IMR-90 (cell line): Measurements from ENCODE around the gene RIN1. TPM values are rescaled to one million over a fixed set of nuclear protein-coding genes. Genes with fewer than 3 reads are reported as not detected.

Source experiments
- ATAC-seq: fragments of 200-7000 bp; cut with Tn5 transposase; 2 replicates; pipeline ENCODE4 v1.9.1; 2020; ENCODE audit warnings: low read depth, mild to moderate bottlenecking, moderate library complexity
- BruUV-seq: library from RNA; stranded (reverse); fragments of 400-500 nt; replicated peaks from 2 replicates; lab custom pipeline; 2021; lab: Mats Ljungman, UMichigan
- CTCF ChIA-PET: fragments of 300-600 bp; formaldehyde crosslinking; extraction: SDS; loops from one replicate; lab custom pipeline; 2021; ENCODE audit warnings: antibody characterized with exemption; lab: Yijun Ruan, JAX
- POLR2A ChIA-PET: fragments of 300-600 bp; sonication (Branson Sonifier 250); formaldehyde crosslinking; loops from one replicate; lab custom pipeline; 2022; ENCODE audit warnings: antibody characterized with exemption; ENCODE audit not compliant: unreplicated experiment; lab: Charles Lee
- DNase-seq: peaks from one replicate; pipeline ENCODE4 v3.0.0; 2013
- H2AFZ ChIP-seq: replicated peaks from 2 replicates; pipeline ENCODE3; 2013; ENCODE audit warnings: low read length, mild to moderate bottlenecking; ENCODE audit not compliant: poor library complexity
- H2AK5ac ChIP-seq: 2 replicates; pipeline ENCODE4 v1.6.1; 2013; ENCODE audit warnings: low read depth, low read length, inconsistent platforms
- H2AK9ac ChIP-seq: replicated peaks from 2 replicates; pipeline ENCODE3; 2013; ENCODE audit warnings: mild to moderate bottlenecking, low read depth, low read length, moderate library complexity; ENCODE audit not compliant: poor library complexity
- H2BK120ac ChIP-seq: 2 replicates; pipeline ENCODE4 v1.6.1; 2013; ENCODE audit warnings: low read depth, low read length, inconsistent platforms
- H2BK15ac ChIP-seq: 3 replicates; pipeline ENCODE4 v1.6.1; 2013; ENCODE audit warnings: low read depth, low read length, inconsistent platforms
- H2BK20ac ChIP-seq: 2 replicates; pipeline ENCODE4 v1.6.1; 2013; ENCODE audit warnings: low read depth, mild to moderate bottlenecking, inconsistent platforms, low read length, moderate library complexity
- H2BK5ac ChIP-seq: 2 replicates; pipeline ENCODE4 v1.6.1; 2013; ENCODE audit warnings: mild to moderate bottlenecking, low read depth, low read length, inconsistent platforms; ENCODE audit not compliant: poor library complexity, severe bottlenecking
- H3K14ac ChIP-seq: replicated peaks from 2 replicates; pipeline ENCODE4 v1.6.1; 2013; ENCODE audit warnings: low read depth, low read length, inconsistent platforms
- H3K18ac ChIP-seq: 2 replicates; pipeline ENCODE4 v1.6.1; 2013; ENCODE audit warnings: low read depth, low read length, control low read depth
- H3K23ac ChIP-seq: 2 replicates; pipeline ENCODE4 v1.6.1; 2013; ENCODE audit warnings: low read depth, low read length, inconsistent platforms
- H3K27ac ChIP-seq: 2 replicates; pipeline ENCODE4 v1.5.1; 2013; ENCODE audit warnings: mild to moderate bottlenecking, control low read depth, low read length; ENCODE audit not compliant: insufficient read depth
- H3K27me3 ChIP-seq: 2 replicates; pipeline ENCODE4 v1.6.1; 2013; ENCODE audit warnings: low read length; ENCODE audit not compliant: control insufficient read depth, insufficient read depth
- H3K36me3 ChIP-seq: 2 replicates; pipeline ENCODE4 v1.6.1; 2013; ENCODE audit warnings: low read length, mixed read lengths; ENCODE audit not compliant: control insufficient read depth, insufficient read depth
- H3K4ac ChIP-seq: 2 replicates; pipeline ENCODE4 v1.6.1; 2013; ENCODE audit warnings: low read depth, low read length, inconsistent platforms
- H3K4me1 ChIP-seq: 2 replicates; pipeline ENCODE4 v1.6.1; 2013; ENCODE audit warnings: low read length, mixed read lengths; ENCODE audit not compliant: control insufficient read depth, insufficient read depth
- H3K4me2 ChIP-seq: 2 replicates; pipeline ENCODE4 v1.6.1; 2013; ENCODE audit warnings: low read depth, mild to moderate bottlenecking, control low read depth, low read length, moderate library complexity
- H3K4me3 ChIP-seq: 2 replicates; pipeline ENCODE4 v1.5.1; 2013; ENCODE audit warnings: low read depth, mild to moderate bottlenecking, control low read depth, low read length, moderate library complexity; ENCODE audit not compliant: insufficient read depth
- H3K56ac ChIP-seq: 2 replicates; pipeline ENCODE4 v1.6.1; 2013; ENCODE audit warnings: low read length, inconsistent platforms; ENCODE audit not compliant: insufficient read depth; ENCODE audit errors: extremely low read depth
- H3K79me1 ChIP-seq, 2 experiments: 2 replicates each; pipeline ENCODE4 v1.6.1; 2013; ENCODE audit warnings: low read length in 2 of 2, inconsistent platforms in 1 of 2, low read depth in 1 of 2
- H3K9ac ChIP-seq: 2 replicates; pipeline ENCODE4 v1.6.1; 2013; ENCODE audit warnings: low read depth, low read length, control low read depth
- H3K9me1 ChIP-seq: 2 replicates; pipeline ENCODE4 v1.6.1; 2013; ENCODE audit warnings: low read length, inconsistent platforms; ENCODE audit not compliant: insufficient read depth
- H3K9me3 ChIP-seq: 2 replicates; pipeline ENCODE4 v1.6.1; 2013; ENCODE audit warnings: low read length; ENCODE audit not compliant: control insufficient read depth, insufficient read depth
- H4K20me1 ChIP-seq: 2 replicates; pipeline ENCODE4 v1.6.1; 2013; ENCODE audit warnings: low read length, inconsistent platforms; ENCODE audit not compliant: insufficient read depth
- H4K5ac ChIP-seq: 2 replicates; pipeline ENCODE4 v1.6.1; 2013; ENCODE audit warnings: mild to moderate bottlenecking, low read depth, low read length, control low read depth
- H4K8ac ChIP-seq, 2 experiments: 2 replicates each; pipeline ENCODE4 v1.6.1; 2013; ENCODE audit warnings: low read depth in 2 of 2, low read length in 2 of 2, control low read depth in 1 of 2, inconsistent platforms in 1 of 2
- H4K91ac ChIP-seq: 2 replicates; pipeline ENCODE4 v1.6.1; 2013; ENCODE audit warnings: low read depth, low read length, inconsistent platforms; ENCODE audit not compliant: insufficient read depth
- FOS ChIP-seq: fragments of 150-350 bp; IDR thresholded peaks from 2 replicates; pipeline ENCODE4 v1.6.1; 2016; ENCODE audit warnings: low read depth, low read length
- MAFK ChIP-seq: IDR thresholded peaks from 2 replicates; pipeline ENCODE4 v1.6.1; 2012; ENCODE audit warnings: low read depth, low read length, improper control_type of control experiment
- MAZ ChIP-seq: IDR thresholded peaks from 2 replicates; pipeline ENCODE4 v1.6.1; 2012; ENCODE audit warnings: low read depth, mild to moderate bottlenecking, low read length, improper control_type of control experiment, moderate library complexity, borderline replicate concordance
- MXI1 ChIP-seq: IDR thresholded peaks from 2 replicates; pipeline ENCODE4 v1.6.1; 2012; ENCODE audit warnings: low read depth, mild to moderate bottlenecking, low read length, moderate library complexity, borderline replicate concordance
- NFE2L2 ChIP-seq: fragments of 150-350 bp; IDR thresholded peaks from 2 replicates; pipeline ENCODE4 v1.6.1; 2016; ENCODE audit warnings: low read depth, mild to moderate bottlenecking, low read length
- RAD21 ChIP-seq: IDR thresholded peaks from 2 replicates; pipeline ENCODE4 v1.6.1; 2012; ENCODE audit warnings: low read length, improper control_type of control experiment
- RCOR1 ChIP-seq: IDR thresholded peaks from 2 replicates; pipeline ENCODE4 v1.6.1; 2012; ENCODE audit warnings: mild to moderate bottlenecking, low read length, improper control_type of control experiment; ENCODE audit not compliant: insufficient replicate concordance
- RFX5 ChIP-seq: IDR thresholded peaks from 2 replicates; pipeline ENCODE4 v1.8.0; 2012; ENCODE audit warnings: low read depth, mild to moderate bottlenecking, low read length, moderate library complexity
- SMC3 ChIP-seq: fragments of 150-350 bp; IDR thresholded peaks from 2 replicates; pipeline ENCODE4 v1.6.1; 2016; ENCODE audit warnings: low read depth, mild to moderate bottlenecking, antibody characterized with exemption, low read length, moderate library complexity
- WGBS, 2 experiments: methylation state at CpG; one replicate each; pipeline versions ENCODE4 v1.1.5 to v1.1.7; 2013; ENCODE audit warnings: missing lambda C conversion rate in 2 of 2; ENCODE audit not compliant: insufficient read length in 1 of 2; ENCODE audit errors: extremely low coverage in 2 of 2; 5-methylcytosine and 5-hydroxymethylcytosine counted together
- dilution Hi-C: fragments of 300-500 bp; cut with HindIII; formaldehyde crosslinking; loops from one replicate; pipeline ENCODE4 v1.14.3; 2018; ENCODE audit warnings: low sequenced_read_pairs; ENCODE audit not compliant: unreplicated experiment
- in situ Hi-C: fragments of 300-500 bp; cut with MboI; formaldehyde crosslinking; loops from 3 replicates; pipeline ENCODE4 v1.14.3; 2019; ENCODE audit warnings: low sequenced_read_pairs, inconsistent platforms, mixed read lengths
- intact Hi-C: fragments of 100-400 bp; cut with micrococcal nuclease; formaldehyde crosslinking; loops from 2 replicates; pipeline ENCODE4 v1.10.0; 2022
- polyA plus RNA-seq, 3 experiments: library from polyadenylated mRNA; depleted of rRNA; stranded (reverse); fragments of >200 nt; gene quantifications; 2 replicates each; pipeline ENCODE4 v1.2.3, GENCODE V29; 2012; ENCODE audit warnings: low replicate concordance in 1 of 3
- total RNA-seq: library from RNA; depleted of rRNA; stranded (reverse); fragments of >200 nt; gene quantifications from 2 replicates; pipeline ENCODE4 v1.2.3, GENCODE V29; 2012
- TF ChIP-seq, protein P1 (sequence below): conservative IDR thresholded peaks from 2 replicates; pipeline ENCODE4 v1.5.1; 2012; ENCODE audit warnings: mild to moderate bottlenecking, low read depth, low read length, improper control_type of control experiment
- TF ChIP-seq, protein P2 (sequence below): fragments of 150-350 bp; IDR thresholded peaks from 2 replicates; pipeline ENCODE4 v1.6.1; 2016; ENCODE audit warnings: low read depth, mild to moderate bottlenecking, low read length, moderate library complexity, borderline replicate concordance
- TF ChIP-seq, protein P3 (sequence below): fragments of 150-350 bp; IDR thresholded peaks from 2 replicates; pipeline ENCODE4 v1.6.1; 2017; ENCODE audit warnings: mild to moderate bottlenecking, antibody characterized with exemption, low read length, low read depth

The RIN1 gene
- total and polyA plus RNA-seq, 2 of the 4 experiments (the other 2 are of a cell fraction), result 9.9 to 20.8 TPM

DNA sequence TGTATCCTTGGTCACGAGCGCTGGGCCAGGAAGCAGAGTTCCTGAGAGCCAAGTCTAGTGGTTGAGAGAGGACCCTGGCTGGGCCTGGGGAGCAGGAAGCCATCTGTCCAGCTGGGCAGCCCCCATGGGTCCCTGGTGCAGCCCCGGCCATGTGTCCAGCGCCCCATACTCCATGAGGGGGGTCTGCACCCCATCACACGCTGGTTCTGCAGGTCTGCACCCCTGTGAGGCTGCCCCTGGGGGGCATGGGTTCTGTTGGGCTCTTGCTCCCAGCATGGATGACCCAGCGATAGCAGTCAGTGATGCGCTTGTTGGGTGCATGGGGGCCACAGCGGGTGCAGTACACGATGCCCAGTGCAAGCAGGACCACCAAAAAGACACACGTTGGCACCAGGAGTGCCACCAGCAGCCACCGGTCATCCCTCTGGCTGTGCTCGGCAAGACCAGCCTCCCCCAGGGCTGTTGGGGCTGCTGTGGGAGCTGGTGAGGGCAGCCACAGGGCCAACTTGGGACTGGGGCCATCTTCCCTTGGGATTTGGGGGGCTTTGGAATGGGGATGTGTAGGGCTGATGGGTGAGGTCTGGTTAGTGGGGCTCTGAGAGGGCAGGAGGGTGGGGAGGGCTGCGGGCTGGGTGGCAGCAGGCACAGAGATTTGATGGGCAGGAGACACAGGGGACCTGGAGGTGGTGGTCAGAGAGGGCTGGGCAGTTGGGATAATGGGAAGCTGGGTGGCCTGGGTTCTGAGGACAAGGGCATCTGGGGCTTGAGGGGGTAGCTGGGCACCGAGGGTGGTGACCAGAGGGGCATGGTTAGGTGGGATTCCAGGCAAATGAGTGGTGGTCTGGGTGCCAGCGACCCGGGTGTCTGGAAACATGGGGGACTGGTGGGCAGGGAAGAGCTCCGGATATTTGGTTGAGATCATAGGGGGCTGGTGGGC lies 21.4 kb downstream of the RIN1 start:
- peak overlapping the region; percentile 72 for H3K4me3 ChIP-seq
- ATAC-seq (no peak), DNase-seq (no peak)
- H2BK20ac ChIP-seq, result peak overlapping the region; percentile 32; the same call in 1 of the 2 replicates
- peak overlapping the region; percentile 81 for H2AFZ ChIP-seq
- peak overlapping the region; percentile 81 for H3K4ac ChIP-seq
- no peaks in the 10 kb centered on the region for H3K36me3 ChIP-seq
- dilution Hi-C loops (no loop called here), intact Hi-C loops (no loop called here), in situ Hi-C loops (no loop called here)
- H2AK5ac ChIP-seq, result peak overlapping the region; percentile 77; the same call in 1 of the 2 replicates
- H2BK15ac ChIP-seq, result 0 out of 3 replicates have a peak overlapping the region, but pooled peaks have one; percentile 69
- H4K8ac ChIP-seq, result peak overlapping the region; percentile 67 to 74; a peak in 2 of 4 replicates
- H3K9me3 ChIP-seq, result no peaks in the 10 kb centered on the region
- peak overlapping the region; percentile 93 for H2AK9ac ChIP-seq
- POLR2A ChIA-PET, result interaction anchor here (2.9 kb wide), 1 partner anchor 12 kb away, joined by 18 read pairs; no protein-coding TSS in a partner anchor
- H3K23ac ChIP-seq, result peak overlapping the region; percentile 90
- H3K9me1 ChIP-seq, result peaks cover 11% of the 10 kb centered on the region
- H3K9ac ChIP-seq, result peak overlapping the region; percentile 95
- H3K4me1 ChIP-seq, result peaks cover 32% of the 10 kb centered on the region
- CTCF ChIA-PET, result no interaction called here
- H4K5ac ChIP-seq, result peak overlapping the region; percentile 90; the same call in 1 of the 2 replicates
- H3K4me2 ChIP-seq, result peak overlapping the region; percentile 85
- 43% methylated on average over 13 of the region's 17 CpGs; no CpG with 5 or more reads in 1 of the 2 experiments for WGBS, 2 experiments
- peak overlapping the region; percentile 89; the same call in 1 of the 2 replicates for H2BK120ac ChIP-seq
- peaks cover 39% of the 10 kb centered on the region for H4K20me1 ChIP-seq
- H4K91ac ChIP-seq, result peak overlapping the region; percentile 24
- H3K56ac ChIP-seq, result peak overlapping the region; percentile 67; the same call in 1 of the 2 replicates
- peaks cover 0 to 42% of the 10 kb centered on the region in 2 experiments; a peak in 2 of 4 replicates for H3K79me1 ChIP-seq
- no peaks in the 10 kb centered on the region for H3K27me3 ChIP-seq
- peak overlapping the region; percentile 77 for H2BK5ac ChIP-seq
- H3K27ac ChIP-seq, result peak overlapping the region; percentile 93
- TSS peak; percentile 79 for BruUV-seq
- peak overlapping the region; percentile 94 for H3K14ac ChIP-seq
- H3K18ac ChIP-seq, result peak overlapping the region; percentile 35; the same call in 1 of the 2 replicates
- no peak for TF ChIP-seq RAD21
- no peak for TF ChIP-seq FOS
- no peak for TF ChIP-seq SMC3
- TF ChIP-seq RFX5, result no peak
- no peak for TF ChIP-seq MXI1
- no peak for TF ChIP-seq MAFK
- TF ChIP-seq RCOR1, result no peak
- TF ChIP-seq, protein P1, sequence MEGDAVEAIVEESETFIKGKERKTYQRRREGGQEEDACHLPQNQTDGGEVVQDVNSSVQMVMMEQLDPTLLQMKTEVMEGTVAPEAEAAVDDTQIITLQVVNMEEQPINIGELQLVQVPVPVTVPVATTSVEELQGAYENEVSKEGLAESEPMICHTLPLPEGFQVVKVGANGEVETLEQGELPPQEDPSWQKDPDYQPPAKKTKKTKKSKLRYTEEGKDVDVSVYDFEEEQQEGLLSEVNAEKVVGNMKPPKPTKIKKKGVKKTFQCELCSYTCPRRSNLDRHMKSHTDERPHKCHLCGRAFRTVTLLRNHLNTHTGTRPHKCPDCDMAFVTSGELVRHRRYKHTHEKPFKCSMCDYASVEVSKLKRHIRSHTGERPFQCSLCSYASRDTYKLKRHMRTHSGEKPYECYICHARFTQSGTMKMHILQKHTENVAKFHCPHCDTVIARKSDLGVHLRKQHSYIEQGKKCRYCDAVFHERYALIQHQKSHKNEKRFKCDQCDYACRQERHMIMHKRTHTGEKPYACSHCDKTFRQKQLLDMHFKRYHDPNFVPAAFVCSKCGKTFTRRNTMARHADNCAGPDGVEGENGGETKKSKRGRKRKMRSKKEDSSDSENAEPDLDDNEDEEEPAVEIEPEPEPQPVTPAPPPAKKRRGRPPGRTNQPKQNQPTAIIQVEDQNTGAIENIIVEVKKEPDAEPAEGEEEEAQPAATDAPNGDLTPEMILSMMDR, result no peak
- TF ChIP-seq, protein P2, sequence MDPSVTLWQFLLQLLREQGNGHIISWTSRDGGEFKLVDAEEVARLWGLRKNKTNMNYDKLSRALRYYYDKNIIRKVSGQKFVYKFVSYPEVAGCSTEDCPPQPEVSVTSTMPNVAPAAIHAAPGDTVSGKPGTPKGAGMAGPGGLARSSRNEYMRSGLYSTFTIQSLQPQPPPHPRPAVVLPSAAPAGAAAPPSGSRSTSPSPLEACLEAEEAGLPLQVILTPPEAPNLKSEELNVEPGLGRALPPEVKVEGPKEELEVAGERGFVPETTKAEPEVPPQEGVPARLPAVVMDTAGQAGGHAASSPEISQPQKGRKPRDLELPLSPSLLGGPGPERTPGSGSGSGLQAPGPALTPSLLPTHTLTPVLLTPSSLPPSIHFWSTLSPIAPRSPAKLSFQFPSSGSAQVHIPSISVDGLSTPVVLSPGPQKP, result no peak
- TF ChIP-seq MAZ, result no peak
- TF ChIP-seq, protein P3, sequence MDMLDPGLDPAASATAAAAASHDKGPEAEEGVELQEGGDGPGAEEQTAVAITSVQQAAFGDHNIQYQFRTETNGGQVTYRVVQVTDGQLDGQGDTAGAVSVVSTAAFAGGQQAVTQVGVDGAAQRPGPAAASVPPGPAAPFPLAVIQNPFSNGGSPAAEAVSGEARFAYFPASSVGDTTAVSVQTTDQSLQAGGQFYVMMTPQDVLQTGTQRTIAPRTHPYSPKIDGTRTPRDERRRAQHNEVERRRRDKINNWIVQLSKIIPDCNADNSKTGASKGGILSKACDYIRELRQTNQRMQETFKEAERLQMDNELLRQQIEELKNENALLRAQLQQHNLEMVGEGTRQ, result no peak
- no peak for TF ChIP-seq NFE2L2
